Esophagus squamous epithelium (tissue), 4 donors: ENCODE measurements around the gene CNGB1.

Experiments
- CTCF ChIP-seq, 6 experiments: fragments of 450-650 bp in 4 of 6; fragments of 200-600 bp in 2 of 6; sonication (generic) in 2 of 6; IDR thresholded peaks; one replicate each; pipeline ENCODE4 v1.5.1; 2016 to 2019; ENCODE audit warnings: antibody characterized with exemption in 6 of 6, mild to moderate bottlenecking in 4 of 6, moderate library complexity in 4 of 6
- POLR2A ChIP-seq, 4 donors: fragments of 450-650 bp; IDR thresholded peaks; one replicate each; pipeline ENCODE4 v1.6.1; 2017; ENCODE audit warnings: antibody characterized with exemption in 4 of 4, mild to moderate bottlenecking in 4 of 4, moderate library complexity in 3 of 4

- no peak for TF ChIP-seq CTCF (IDR thresholded peaks at IDR 0.05)
- no peak for TF ChIP-seq POLR2A (IDR thresholded peaks at IDR 0.05)
Observed at GRCh38 chr16:57840833-57841232, 130.1 kb downstream of the CNGB1 start.
